GM21360 (cell line): Measurements from ENCODE around the gene WDR13.
"Not testable (repeated sequence)": the region's sequence is repeated elsewhere in the genome, so short reads cannot be mapped to it uniquely, and the experiment has no call there.

Source experiments
- ATAC-seq: cut with Tn5 transposase; IDR thresholded peaks from one replicate; pipeline ENCODE4 v1.9.1; 2021; ENCODE audit warnings: mild to moderate bottlenecking, moderate library complexity; ENCODE audit not compliant: unreplicated experiment

WDR13 gene

DNA sequence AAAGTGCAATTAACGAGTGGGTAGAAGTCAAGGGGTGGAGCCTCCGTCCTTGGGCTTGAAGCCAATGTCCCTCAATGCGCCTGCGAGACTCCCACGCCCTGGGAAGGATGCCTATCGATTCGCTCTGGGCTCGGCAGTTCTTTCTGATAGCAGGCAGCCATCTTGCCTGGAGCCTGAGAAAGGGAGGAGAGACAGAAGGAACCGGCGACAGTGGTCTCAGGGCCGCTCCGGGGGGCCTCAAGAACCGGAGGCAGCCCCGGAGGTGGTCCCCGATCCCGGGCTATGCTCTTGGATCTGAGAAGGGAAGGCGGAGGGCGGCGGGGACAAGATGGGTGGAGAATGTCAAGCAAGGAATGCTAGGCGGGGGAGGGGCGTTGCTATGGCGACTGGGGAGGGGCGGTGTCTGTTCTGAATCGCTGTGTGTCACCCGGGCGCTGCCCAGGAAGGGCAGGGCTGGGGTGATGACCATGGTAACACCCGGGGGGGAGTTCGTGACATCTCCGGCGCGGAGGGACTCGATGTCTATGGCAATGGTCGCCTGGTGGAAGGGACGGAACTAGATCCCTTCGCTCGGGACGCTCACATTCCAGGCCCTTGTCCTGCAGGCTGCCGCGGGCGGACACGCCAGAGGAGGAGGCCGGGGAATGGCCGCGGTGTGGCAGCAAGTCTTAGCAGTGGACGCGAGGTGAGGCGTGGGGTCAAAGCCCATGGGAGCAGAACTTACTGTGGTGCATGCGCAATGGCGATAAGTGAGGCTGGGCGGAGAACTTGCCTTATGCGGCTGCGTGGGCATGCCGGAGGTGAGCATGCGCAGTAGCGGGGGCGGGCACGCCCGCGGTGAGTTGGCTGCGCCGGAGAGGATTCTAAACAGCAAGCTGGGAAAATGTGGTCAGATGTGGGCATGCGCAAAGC is at the start of gene WDR13:
Gene WDR13 (plus strand): TSS at position 140 of the 912 bp plus-strand sequence. CDS start 505 bp downstream, at position 645.
- peak; percentile 58 for ATAC-seq

DNA sequence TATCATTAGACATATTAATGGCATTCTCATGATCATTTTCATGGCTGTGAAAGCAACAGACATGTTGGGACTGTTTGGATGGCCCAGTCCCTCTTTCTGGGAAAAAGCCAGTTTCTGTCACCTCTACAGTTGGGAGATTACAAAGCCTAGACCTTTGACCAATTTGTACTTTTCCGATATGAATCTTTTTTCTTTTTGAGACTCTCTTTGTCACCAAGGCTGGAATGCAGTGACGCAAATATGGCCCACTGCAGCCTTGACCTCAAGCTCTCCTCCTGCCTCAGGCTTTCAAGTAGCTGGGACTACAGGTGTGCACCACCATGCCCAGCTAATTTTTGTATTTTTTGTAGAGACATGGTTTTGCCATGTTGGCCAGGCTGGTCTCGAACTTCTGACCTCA is 48.4 kb upstream of the WDR13 start:
- ATAC-seq = no peak

DNA sequence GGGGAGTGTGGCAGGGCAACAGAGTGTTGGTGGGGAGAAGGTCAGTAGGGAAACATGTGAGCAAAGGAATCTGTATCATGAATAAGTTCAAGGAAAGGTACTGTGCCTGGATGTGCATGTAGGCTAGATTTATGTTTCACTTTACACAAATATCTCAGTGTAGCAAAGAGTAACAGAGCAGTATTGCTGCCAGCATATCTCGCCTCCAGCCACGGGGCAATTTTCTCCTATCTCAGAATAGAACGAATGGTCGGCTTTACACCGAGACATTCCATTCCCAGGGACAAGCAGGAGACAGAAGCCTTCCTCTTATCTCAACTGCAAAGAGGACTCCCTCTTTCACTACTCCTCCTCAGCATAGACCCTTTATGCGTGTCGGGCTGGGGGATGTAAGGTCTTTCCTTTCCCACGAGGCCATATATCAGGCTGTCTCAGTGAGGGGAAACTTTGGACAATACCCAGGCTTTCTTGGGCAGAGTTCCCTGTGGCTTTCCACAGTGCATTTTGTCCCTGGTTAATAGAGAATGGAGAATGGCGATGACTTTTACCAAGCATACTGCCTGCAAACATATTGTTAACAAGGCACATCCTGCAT is 41.5 kb upstream of the WDR13 start:
- ATAC-seq = not testable (repeated sequence)

DNA sequence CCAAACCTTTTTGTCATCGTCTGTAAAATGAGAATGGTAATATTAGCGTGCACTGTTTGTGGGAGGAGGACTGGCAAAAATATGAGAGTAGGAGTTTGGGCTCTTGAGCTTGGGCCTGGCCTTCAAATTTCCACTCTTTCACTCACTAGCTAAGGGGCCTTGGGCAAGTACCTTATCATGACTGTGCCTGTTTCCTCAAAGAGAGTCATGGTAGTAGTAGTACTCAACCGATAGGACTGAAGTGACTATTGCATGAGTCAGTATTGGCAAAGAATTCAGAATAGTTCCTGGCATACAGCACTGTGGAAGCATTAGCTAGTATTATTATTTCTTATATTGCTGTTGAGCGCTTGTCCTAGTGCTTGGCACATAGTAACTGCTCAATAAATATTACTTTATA is 39.0 kb upstream of the WDR13 start:
- ATAC-seq = no peak

DNA sequence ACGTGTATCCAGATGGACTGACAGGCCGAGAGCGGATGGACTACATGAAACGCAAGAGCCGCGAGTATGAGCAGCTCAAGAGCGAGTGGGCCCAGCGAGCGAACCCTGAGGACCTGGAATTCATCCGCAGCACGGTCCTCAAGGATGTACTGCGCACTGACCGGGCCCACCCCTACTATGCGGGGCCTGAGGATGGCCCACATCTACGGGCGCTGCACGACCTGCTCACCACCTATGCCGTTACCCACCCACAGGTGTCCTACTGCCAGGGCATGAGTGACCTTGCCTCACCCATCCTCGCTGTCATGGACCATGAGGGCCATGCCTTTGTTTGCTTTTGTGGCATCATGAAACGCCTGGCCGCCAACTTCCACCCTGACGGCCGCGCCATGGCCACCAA is 37.7 kb upstream of the WDR13 start:
- ATAC-seq = no peak

DNA sequence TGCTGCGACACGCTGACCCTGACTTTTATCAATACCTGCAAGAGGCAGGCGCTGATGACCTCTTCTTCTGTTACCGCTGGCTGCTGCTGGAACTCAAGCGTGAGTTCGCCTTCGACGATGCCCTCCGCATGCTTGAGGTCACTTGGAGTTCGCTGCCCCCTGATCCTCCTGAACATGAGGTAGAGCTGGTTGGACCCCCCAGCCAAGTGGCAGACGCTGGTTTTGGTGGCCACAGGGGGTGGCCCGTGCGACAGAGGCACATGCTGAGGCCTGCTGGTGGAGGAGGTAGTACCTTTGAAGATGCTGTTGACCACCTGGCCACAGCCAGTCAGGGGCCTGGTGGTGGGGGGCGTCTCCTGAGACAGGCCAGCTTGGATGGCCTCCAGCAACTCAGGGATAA is 37.2 kb upstream of the WDR13 start:
- no peak for ATAC-seq

DNA sequence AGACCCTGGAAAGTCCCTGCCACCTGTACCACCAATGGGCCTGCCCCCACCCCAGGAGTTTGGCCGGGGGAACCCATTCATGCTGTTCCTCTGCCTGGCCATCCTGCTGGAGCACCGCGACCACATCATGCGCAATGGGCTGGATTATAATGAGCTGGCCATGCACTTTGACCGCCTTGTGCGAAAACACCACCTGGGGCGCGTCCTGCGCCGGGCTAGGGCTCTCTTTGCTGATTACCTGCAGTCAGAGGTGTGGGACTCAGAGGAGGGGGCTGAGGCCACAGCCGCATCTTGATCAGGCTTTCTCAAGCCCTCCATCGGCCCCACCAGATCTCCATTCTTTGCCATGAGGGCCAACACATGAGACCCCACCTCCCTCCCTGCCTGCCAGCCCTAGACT is 36.6 kb upstream of the WDR13 start:
- ATAC-seq = no peak

DNA sequence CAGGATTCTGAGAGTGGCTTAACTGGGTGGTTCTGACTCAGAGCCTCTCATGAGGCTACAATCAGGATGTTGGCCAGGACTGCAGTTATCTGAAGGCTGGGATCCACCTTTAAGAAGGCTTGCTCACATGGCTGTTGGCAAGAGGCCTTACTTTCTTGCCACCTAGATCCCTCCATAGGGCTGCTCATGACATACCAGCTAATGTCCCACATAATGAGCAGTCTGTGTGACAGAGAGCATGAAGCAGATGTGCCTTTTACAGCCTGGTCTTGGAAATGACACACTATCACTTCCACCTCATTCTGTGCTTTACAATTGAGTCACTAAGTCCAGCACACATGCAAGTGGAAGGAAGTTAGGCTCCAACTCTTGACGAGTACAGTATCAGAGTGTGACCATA is 27.3 kb upstream of the WDR13 start:
- no peak for ATAC-seq

DNA sequence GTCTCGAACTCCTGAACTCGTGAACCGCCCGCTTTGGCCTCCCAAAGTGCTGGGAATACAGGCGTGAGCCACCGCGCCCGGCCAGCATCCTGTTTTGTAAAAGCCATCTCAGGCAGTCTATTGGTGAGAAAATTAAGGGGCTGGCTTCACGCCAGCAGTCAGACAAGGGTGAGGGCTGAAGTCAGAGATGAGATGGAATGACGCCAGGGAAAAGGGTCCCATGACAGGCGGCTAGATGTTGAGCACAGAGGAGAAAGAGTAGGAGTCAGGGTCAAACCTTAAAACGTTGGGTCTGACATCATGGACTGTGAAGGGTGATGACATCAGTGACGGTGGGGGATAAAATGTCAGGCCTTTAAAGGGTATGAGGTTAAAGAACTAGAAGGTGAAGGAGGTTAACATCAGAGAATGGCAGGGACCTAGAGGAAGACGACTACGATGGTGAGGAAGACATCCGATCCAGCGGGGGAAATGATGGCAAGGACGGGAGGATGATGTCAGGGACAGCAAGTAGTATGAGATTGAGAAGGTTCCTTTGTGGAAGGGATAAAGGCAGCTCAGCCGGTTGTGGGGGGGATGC is 23.5 kb upstream of the WDR13 start:
- ATAC-seq = no peak

DNA sequence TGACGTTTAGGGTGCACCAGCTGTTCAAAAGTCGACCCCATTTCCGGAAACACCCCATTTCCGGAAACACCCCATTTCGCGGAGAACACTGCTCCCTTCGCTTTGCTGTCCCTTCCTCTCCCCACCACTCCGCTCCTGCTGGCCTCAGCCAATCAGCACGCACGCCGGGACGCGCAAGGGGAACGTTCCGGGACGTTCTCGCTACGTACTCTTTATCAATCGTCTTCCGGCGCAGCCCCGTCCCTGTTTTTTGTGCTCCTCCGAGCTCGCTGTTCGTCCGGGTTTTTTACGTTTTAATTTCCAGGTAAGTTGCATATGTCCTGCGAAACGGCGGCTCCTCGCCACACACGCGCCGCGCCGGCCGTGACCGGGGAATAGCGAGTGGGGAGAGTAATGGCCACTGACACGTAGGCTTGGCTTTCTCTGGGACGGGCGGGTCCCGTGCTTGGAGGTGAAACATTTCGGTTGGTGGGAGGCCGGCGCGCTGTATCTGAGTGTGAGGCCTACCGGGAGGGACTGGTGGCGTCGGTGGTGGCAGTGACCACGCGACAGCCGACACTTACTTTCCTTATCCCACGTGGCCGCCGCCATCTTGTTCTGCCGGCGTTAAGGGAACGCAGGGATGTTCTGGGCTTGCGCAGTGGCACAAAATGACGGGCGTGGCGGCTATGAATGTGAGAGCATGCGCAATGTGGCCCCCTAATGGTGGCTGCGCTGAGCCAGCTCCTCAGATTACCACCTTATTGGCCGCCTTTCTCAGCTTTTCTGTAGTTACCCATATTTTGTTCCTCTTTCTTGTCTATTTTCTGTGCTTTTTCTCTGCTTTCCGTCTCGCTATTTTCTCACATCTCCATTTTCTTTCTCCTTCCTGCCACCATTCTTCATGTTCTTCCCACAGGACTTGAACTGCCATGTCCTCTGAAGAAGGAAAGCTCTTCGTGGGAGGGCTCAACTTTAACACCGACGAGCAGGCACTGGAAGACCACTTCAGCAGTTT is 22.7 kb upstream of the WDR13 start, which contains the start of gene RBM3:
Gene RBM3 (plus strand): TSS at position 215 of the 997 bp plus-strand sequence. CDS start 697 bp downstream, at position 912.
- ATAC-seq = peak; percentile 79

DNA sequence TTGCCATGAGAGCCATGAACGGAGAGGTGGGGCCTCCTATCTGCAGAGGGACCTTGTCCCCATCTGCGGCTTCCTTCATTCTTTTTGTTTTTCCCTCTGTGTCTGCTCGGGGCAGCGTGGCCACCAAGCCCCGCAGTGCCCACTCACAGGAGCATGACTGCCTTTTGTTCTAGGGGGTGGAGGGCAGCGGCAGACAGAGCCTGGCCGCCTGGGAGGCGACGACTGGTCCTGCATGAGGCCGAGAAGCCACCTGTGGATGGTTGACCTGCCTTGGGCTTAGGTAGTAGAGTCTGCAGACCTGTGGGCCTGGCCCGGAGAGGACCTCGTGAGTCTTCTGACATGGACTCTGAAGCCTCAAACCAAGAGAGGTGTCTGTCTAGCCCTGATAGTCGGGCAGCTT is 21.6 kb upstream of the WDR13 start:
- no peak for ATAC-seq

DNA sequence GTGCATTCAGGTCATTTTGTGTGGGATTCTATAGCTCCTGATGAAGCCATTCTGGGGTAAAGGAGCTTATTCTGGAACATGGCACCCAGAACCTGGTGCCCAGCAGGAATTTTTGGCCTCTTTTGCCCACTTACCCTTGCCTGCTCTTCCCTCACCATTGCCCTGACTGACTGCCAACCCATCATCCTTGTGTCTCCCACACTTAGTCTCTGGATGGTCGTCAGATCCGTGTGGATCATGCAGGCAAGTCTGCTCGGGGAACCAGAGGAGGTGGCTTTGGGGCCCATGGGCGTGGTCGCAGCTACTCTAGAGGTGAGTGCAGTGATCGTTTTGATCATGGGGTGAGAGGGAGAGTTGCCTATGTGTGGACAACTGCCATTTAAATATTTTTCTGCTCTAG is 21.2 kb upstream of the WDR13 start:
- no peak for ATAC-seq

DNA sequence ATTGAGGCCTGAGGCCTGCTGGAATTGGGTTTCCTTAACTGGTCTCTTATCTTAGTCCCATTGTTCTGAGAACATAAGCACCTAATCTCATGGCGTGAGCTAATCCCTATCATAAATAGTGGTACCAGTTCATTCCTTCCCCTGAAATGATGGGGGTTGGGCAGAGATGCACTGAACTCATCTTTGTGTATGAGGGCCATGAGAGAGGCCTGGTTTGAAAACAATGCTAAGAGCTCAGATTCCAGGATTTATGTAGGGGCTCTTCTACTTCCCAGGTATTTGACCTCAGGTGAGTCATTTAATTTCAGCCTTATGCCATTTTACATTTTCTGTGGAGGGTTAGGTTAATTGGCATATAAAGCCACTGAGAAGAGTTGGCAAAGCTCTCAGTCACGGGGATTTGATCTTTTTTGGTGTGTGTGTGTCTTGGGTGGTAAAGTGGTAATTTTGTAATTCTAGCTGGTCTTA is 18.6 kb upstream of the WDR13 start:
- no peak for ATAC-seq

DNA sequence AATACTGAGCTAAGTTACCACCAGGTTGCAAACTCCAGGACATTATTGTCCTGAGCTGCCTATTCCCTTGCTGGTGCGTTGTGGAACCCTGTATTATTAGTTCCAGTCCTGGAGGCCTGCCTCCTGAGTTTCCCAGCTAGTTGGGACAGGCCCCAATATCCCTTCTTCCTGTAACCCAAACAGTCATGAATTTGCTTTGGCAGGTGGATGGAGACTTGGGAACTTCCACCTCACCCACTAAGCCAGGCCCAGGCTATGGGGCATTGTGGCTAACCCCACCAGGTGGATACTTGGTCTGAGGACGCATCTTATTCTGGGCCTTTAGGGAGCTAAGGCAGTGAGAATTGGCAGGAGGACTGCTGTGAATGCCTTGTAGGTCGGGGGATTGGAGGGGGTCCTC is 18.0 kb upstream of the WDR13 start:
- ATAC-seq = no peak

DNA sequence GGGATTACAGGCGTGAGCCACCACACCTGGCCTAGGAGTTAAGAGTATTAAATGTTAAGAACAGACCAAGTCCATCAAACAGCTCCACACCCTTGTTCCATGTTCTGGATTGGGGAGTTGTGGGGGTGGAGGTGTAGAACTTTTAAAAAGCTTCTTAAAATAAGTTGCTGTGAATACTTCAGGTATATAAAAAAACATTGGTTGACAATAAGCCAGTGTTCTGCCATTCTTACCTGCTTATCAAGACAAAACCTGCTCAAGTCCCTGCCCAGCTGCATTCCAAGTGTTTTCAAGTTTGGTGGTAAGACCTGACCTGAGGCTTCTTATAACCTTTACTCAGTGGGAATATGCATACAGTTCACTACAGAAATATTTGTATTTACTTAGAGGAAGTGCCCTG is 16.6 kb upstream of the WDR13 start:
- ATAC-seq = no peak

DNA sequence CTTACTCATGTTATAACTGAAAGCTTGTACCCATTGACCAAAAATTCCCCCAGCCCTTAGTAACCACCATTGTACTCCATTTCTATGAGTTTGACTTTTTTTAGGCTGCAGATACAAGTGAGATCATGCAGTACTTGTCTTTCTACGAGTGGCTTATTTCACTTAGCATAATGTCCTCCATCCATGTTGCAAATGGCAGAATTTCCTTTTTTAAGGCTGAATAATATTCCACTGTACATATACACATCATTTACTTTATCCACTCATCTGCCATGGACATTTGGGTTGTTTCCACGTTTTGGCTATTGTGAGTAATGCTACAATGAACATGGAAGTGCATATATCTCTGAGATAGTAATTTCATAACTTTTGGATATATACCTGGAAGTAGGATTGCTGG is 12.6 kb upstream of the WDR13 start:
- no peak for ATAC-seq

DNA sequence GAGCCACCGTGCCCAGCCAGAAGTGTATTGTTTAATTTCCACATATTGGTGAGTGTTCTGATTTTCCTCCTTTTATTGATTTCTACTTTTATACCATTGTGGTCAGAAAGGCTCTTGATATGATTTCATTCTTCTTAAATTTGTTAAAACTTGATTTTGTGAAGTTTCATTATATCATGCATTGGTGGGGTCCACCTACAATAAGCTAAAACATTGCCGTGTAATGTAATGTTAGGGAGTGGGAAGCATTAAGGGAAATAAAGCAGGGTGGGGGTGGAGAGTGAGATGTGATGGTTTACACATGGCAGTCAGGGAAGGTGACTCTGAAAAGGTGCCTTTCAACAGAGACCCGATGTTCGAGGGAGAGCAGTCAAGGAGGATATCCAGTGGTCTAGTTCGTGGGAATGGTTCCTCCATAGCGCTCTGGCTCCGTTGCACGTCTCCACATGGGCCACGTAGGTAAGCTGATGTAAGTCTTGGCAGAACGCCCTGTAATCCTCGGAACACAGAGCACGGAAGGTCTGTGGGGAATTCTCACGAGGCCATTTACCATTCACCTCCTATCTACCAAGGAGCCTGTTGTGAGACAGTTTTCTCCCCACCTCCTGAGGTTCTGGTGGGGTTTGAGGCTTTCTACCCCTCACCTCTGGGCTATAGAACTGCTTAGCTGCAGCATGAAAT is 7.7 kb upstream of the WDR13 start:
- no peak for ATAC-seq

DNA sequence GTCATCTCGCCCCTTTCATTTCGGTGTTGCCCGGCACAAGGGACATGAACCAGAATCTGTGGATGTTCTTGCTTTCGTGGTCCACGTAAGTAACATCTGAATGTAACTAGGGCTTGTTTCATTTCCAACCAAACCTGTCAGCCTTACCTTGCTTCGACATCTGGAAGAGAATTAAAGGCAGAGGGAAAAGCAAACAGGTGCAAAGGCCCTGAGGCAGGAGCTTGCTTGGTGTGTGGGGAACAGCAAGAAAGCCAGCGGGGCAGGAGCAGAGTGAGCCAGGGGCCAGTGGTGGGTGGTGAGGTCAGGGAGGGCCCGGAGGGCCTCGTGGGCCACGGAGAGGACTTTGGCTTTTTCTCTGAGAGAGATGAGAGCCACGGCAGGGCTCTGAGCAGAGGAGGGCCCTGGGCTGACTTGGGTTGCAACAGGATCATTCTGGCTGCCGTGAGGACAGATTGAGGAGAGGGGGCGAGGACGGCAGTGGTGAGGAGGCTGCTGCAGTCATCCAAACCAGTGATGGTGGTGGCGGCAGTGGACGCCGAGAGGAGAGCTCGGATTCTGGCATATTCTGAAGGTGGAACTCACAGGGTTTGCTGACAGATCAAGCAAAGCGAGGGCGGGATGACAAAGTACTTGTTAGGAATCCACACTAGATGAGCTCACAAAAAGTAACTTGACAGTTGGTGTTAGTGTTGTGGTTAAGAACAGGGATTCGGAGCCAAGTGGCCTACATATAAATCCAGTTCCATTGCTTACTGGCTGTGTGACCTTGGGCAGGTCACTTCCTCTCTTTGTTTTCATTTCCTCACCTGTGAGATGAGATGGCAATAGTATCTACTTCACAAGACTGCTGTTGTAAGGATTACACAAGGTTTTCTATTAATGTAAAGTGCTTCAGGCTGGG is 6.8 kb upstream of the WDR13 start:
- ATAC-seq = no peak

DNA sequence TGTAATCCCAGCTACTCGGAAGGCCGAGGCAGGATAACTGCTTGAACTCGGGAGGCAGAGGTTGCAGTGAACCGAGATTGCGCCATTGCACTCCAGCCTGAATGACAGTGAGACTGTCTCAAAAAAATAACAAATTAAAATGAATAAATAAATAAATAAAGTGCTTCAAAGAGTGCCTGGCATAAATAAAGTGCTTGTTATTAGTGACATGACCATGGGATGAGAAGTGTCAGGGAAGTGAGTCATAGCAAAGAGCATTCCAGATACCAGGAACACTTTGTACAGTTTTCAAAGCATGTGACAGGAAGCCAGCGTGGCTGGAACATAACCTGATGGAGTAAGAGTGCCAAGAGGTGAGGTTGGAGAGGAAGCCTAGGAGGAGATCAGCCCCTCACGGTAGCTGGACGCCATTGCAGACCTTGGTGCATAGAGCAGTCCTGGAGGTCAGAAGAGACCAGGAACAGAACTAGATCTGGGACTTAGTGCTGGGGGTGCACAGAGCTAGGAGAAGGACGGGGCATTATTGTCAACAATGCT is 6.0 kb upstream of the WDR13 start:
- ATAC-seq = no peak
